Fibroblast of lung (primary cell): ENCODE results near the gene KLHL14. TPM values are rescaled to one million over a fixed set of nuclear protein-coding genes. Genes with fewer than 3 reads are reported as not detected.

Experiments
- DNase-seq, 2 donors: peaks; one replicate each; pipeline versions ENCODE4 v3.0.0 to v3.0.0-alpha.2; 2010; ENCODE audit warnings: low read depth in 2 of 2
- H2AFZ ChIP-seq: 2 replicates; pipeline ENCODE4 v1.5.1; 2012; ENCODE audit warnings: low read length, control low read depth, inconsistent platforms
- H3K27ac ChIP-seq: 2 replicates; pipeline ENCODE4 v1.5.1; 2011; ENCODE audit warnings: low read length, control low read depth; ENCODE audit not compliant: insufficient read depth
- H3K27me3 ChIP-seq: 2 replicates; pipeline ENCODE4 v1.5.1; 2011; ENCODE audit warnings: mild to moderate bottlenecking, low read length; ENCODE audit not compliant: control insufficient read depth, insufficient read depth
- H3K36me3 ChIP-seq: 2 replicates; pipeline ENCODE4 v1.5.1; 2011; ENCODE audit warnings: low read length; ENCODE audit not compliant: control insufficient read depth, insufficient read depth
- H3K4me1 ChIP-seq: 2 replicates; pipeline ENCODE4 v1.5.1; 2011; ENCODE audit warnings: low read length; ENCODE audit not compliant: control insufficient read depth, insufficient read depth; ENCODE audit errors: extremely low read depth
- H3K4me2 ChIP-seq: 2 replicates; pipeline ENCODE4 v1.5.1; 2011; ENCODE audit warnings: low read length, control low read depth; ENCODE audit not compliant: insufficient read depth; ENCODE audit errors: extremely low read depth
- H3K4me3 ChIP-seq, 4 experiments: fragments of 200-600 bp in 1 of 4; sonication (generic) in 1 of 4; replicated peaks in 1 of 4; 2 replicates each; pipeline ENCODE4 v1.5.1; 2011 to 2016; ENCODE audit warnings: low read length in 4 of 4, low read depth in 3 of 4, mild to moderate bottlenecking in 3 of 4, control low read depth in 2 of 4, inconsistent platforms in 1 of 4, mixed read lengths in 1 of 4; ENCODE audit not compliant: insufficient read depth in 1 of 4; ENCODE audit errors: control extremely low read depth in 1 of 4
- H3K79me2 ChIP-seq: 2 replicates; pipeline ENCODE4 v1.5.1; 2012; ENCODE audit warnings: mild to moderate bottlenecking, low read length, inconsistent platforms; ENCODE audit not compliant: control insufficient read depth, insufficient read depth
- H3K9ac ChIP-seq: 2 replicates; pipeline ENCODE4 v1.5.1; 2011; ENCODE audit warnings: mild to moderate bottlenecking, low read length, control low read depth; ENCODE audit not compliant: insufficient read depth
- H3K9me3 ChIP-seq: 2 replicates; pipeline ENCODE4 v1.5.1; 2012; ENCODE audit warnings: low read depth, low read length; ENCODE audit not compliant: control insufficient read depth, insufficient read depth
- H4K20me1 ChIP-seq: 2 replicates; pipeline ENCODE4 v1.5.1; 2011; ENCODE audit warnings: low read length; ENCODE audit not compliant: control insufficient read depth, insufficient read depth; ENCODE audit errors: extremely low read depth
- CTCF ChIP-seq, 2 donors: IDR thresholded peaks in 1 of 2; conservative IDR thresholded peaks in 1 of 2; 1 replicate in 1 of 2; 2 replicates in 1 of 2; pipeline ENCODE4 v1.5.1; 2011 to 2012; ENCODE audit warnings: low read length in 2 of 2, control low read depth in 1 of 2, inconsistent platforms in 1 of 2, low read depth in 1 of 2, mild to moderate bottlenecking in 1 of 2
- EZH2 ChIP-seq: IDR thresholded peaks from 2 replicates; pipeline ENCODE4 v1.5.1; 2012; ENCODE audit warnings: low read length, control low read depth, mild to moderate bottlenecking; ENCODE audit errors: missing control alignments
- polyA plus RNA-seq, 2 donors: library from polyadenylated mRNA; depleted of rRNA in 1 of 2; stranded (reverse) in 1 of 2; unstranded in 1 of 2; fragments of >200 nt; gene quantifications; 2 replicates each; pipeline ENCODE4 v1.2.1, GENCODE V29; 2011 to 2012; ENCODE audit warnings: missing spikeins in 1 of 2
- total RNA-seq: library from RNA; depleted of rRNA; stranded (reverse); fragments of >200 nt; gene quantifications from 2 replicates; pipeline ENCODE4 v1.2.1, GENCODE V29; 2014

Gene KLHL14
- total and polyA plus RNA-seq, 2 donors (not counting 1 experiment from before 2014, with no cell fraction given): not detected

- Histone ChIP-seq H3K4me1 (no peaks in the 10 kb centered on the region), H3K4me2 (no peak overlapping the region), H3K36me3 (no peaks in the 10 kb centered on the region), H3K4me3 (no peak overlapping the region), H2AFZ (no peak overlapping the region), H3K9me3 (no peaks in the 10 kb centered on the region), H3K79me2 (no peaks in the 10 kb centered on the region), H3K27me3 (no peaks in the 10 kb centered on the region), H4K20me1 (no peaks in the 10 kb centered on the region), H3K27ac (no peak overlapping the region), H3K9ac (no peak overlapping the region)
- no peak for DNase-seq
- TF ChIP-seq EZH2 (no peak), CTCF (conservative IDR thresholded peaks at IDR 0.05 in 1 of 2, IDR thresholded peaks at IDR 0.05 in 1 of 2; ENCODE audit: low read depth in 1 of 2, low read length in 2 of 2) (no peak)
Observed at GRCh38 chr18:32804134-32804888, 31.5 kb upstream of the KLHL14 start.

- TF ChIP-seq CTCF (conservative IDR thresholded peaks at IDR 0.05 in 1 of 2, IDR thresholded peaks at IDR 0.05 in 1 of 2; ENCODE audit: low read depth in 1 of 2, low read length in 2 of 2) (no peak), EZH2 (no peak)
- H3K27me3 ChIP-seq: no peaks in the 10 kb centered on the region
- no peak overlapping the region for H3K9ac ChIP-seq
- H3K27ac ChIP-seq: no peak overlapping the region
- H3K4me2 ChIP-seq: no peak overlapping the region
- no peaks in the 10 kb centered on the region for H3K36me3 ChIP-seq
- no peaks in the 10 kb centered on the region for H3K79me2 ChIP-seq
- H3K9me3 ChIP-seq: no peaks in the 10 kb centered on the region
- DNase-seq: peak in 1 of 2 donors; percentile 8
- no peaks in the 10 kb centered on the region for H3K4me1 ChIP-seq
- no peaks in the 10 kb centered on the region for H4K20me1 ChIP-seq
- H3K4me3 ChIP-seq: no peak overlapping the region
- no peak overlapping the region for H2AFZ ChIP-seq
Observed at GRCh38 chr18:32803568-32803967, 30.7 kb upstream of the KLHL14 start.

- no peaks in the 10 kb centered on the region for H3K4me1 ChIP-seq
- no peaks in the 10 kb centered on the region for H3K27me3 ChIP-seq
- DNase-seq: no peak
- H3K9me3 ChIP-seq: no peaks in the 10 kb centered on the region
- no peaks in the 10 kb centered on the region for H3K79me2 ChIP-seq
- H3K4me3 ChIP-seq: no peak overlapping the region
- no peak overlapping the region for H3K27ac ChIP-seq
- H3K9ac ChIP-seq: no peak overlapping the region
- no peak for TF ChIP-seq CTCF (conservative IDR thresholded peaks at IDR 0.05 in 1 of 2, IDR thresholded peaks at IDR 0.05 in 1 of 2; ENCODE audit: low read depth in 1 of 2, low read length in 2 of 2)
- TF ChIP-seq EZH2: no peak
- no peak overlapping the region for H2AFZ ChIP-seq
- H4K20me1 ChIP-seq: no peaks in the 10 kb centered on the region
- no peaks in the 10 kb centered on the region for H3K36me3 ChIP-seq
- H3K4me2 ChIP-seq: no peak overlapping the region
Observed at GRCh38 chr18:32802591-32803451, 30.0 kb upstream of the KLHL14 start.
